ENCODE measurements around the gene PEX5L.

PEX5L gene

GRCh38 chr3:179768080-179768479 is 268.7 kb downstream of the PEX5L start:
- DNase-seq, result peak; percentile 61

GRCh38 chr3:179766416-179767133 is 270.2 kb downstream of the PEX5L start:
- DNase-seq, result no peak

GRCh38 chr3:179765396-179765795 is 271.3 kb downstream of the PEX5L start:
- DNase-seq, result no peak

- DNase-seq, result peak; percentile 49
Observed at GRCh38 chr3:179760944-179761343, 275.8 kb downstream of the PEX5L start.

- peak; percentile 22 for DNase-seq
Observed at GRCh38 chr3:179750720-179751328, 285.9 kb downstream of the PEX5L start.

- DNase-seq, result no peak
Observed at GRCh38 chr3:179745716-179746115, 291.0 kb downstream of the PEX5L start.

- DNase-seq, result no peak
Observed at GRCh38 chr3:179745079-179745478, 291.7 kb downstream of the PEX5L start.
